Activated naive CD8-positive, alpha-beta T cell treated with anti-CD3 and anti-CD28 coated beads, Interleukin-2, amount 10 ng/mL, durations not matched to agents 7 days and 5 days (primary cell): Measurements from ENCODE around the gene DPP6. TPM values are rescaled to one million over a fixed set of nuclear protein-coding genes. Genes with fewer than 3 reads are reported as not detected.

Source experiments
- ATAC-seq: fragments of 150-1000 bp; cut with Tn5 transposase; one replicate; pipeline ENCODE4 v1.10.0; 2021; ENCODE audit warnings: low read depth, moderate library complexity
- POLR2A ChIA-PET: fragments of 350-600 bp; sonication (Branson Sonifier 250); formaldehyde crosslinking; loops from one replicate; lab custom pipeline; 2021; ENCODE audit warnings: antibody characterized with exemption; lab: Charles Lee
- DNase-seq: peaks from one replicate; pipeline ENCODE4 v3.0.0; 2021
- H3K27ac Mint-ChIP-seq: one replicate; pipeline ENCODE4 v1.8.0; 2022; ENCODE audit warnings: mild to moderate bottlenecking, mixed read lengths
- H3K27me3 Mint-ChIP-seq: one replicate; pipeline ENCODE4 v1.8.0; 2022; ENCODE audit warnings: mild to moderate bottlenecking, moderate library complexity, mixed read lengths
- H3K36me3 Mint-ChIP-seq: one replicate; pipeline ENCODE4 v1.8.0; 2021; ENCODE audit warnings: mild to moderate bottlenecking, mixed read lengths
- H3K4me1 Mint-ChIP-seq: one replicate; pipeline ENCODE4 v1.8.0; 2021; ENCODE audit warnings: mixed read lengths
- H3K4me3 Mint-ChIP-seq: one replicate; pipeline ENCODE4 v1.8.0; 2022; ENCODE audit warnings: mild to moderate bottlenecking, moderate library complexity, mixed read lengths
- H3K9me3 Mint-ChIP-seq: one replicate; pipeline ENCODE4 v1.8.0; 2021; ENCODE audit warnings: mixed read lengths
- total RNA-seq, 2 experiments: library from RNA; stranded (reverse); gene quantifications; one replicate each; pipeline ENCODE4 v1.2.3, GENCODE V29; 2021

The DPP6 gene
- total RNA-seq, 2 experiments from 2014 or later, result not detected

DNA sequence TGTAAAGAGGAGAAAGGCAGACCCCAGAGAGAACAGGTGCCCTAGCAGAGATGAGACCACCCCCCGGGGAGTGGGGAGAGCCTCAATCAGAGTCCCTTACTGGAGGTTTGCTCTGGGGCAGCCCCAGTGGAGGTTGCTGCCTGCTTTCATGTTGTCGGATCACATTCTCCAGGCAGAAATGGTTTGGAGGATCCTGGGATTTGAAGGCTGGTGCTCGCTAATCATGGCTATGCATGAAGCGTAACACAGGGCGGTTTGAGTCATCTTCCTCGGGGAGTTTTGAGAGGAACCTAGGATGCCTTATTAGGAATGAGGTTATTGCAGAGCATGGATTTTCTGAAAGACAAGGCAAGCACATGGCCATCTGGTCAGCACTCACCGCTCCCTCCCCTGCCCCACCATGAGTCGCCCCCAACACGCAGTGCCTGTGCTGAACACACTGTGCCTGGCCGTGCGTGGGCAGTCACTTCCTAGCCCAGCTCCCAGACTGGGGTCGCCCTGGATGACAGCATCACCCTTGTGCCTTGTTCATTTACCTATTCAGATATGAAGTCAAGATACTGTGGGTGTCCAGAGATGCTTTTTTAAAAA is 319.9 kb downstream of the DPP6 start:
- POLR2A ChIA-PET, result no interaction called here
- Mint-ChIP-seq H3K27ac (no peak overlapping the region), H3K9me3 (no peaks in the 10 kb centered on the region), H3K36me3 (no peaks in the 10 kb centered on the region), H3K4me1 (no peaks in the 10 kb centered on the region), H3K4me3 (no peak overlapping the region), H3K27me3 (no peaks in the 10 kb centered on the region)
- no peak for ATAC-seq
- DNase-seq, result no peak

DNA sequence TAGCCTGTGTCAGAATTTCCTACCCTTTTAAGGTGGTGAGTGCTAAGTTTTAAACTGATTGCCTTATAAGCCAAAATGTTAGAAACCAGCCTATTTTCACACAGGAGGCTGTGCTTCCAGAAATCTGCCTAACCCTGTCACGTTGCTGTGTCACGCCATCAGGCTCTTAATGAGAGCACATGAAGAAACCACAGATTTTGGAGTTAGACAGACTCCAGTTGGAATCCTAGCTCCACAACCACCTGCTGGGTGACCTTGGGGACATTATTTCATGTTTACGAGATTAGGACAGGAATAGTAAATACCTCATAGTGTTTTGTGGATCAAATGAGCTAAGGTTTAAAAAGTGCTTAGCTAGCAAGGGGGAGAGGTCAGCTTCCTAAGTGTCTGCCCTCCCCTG is 321.8 kb downstream of the DPP6 start:
- ATAC-seq (no peak), DNase-seq (no peak)
- Mint-ChIP-seq H3K4me3 (no peak overlapping the region), H3K36me3 (no peaks in the 10 kb centered on the region), H3K4me1 (no peaks in the 10 kb centered on the region), H3K27me3 (no peaks in the 10 kb centered on the region), H3K9me3 (no peaks in the 10 kb centered on the region), H3K27ac (no peak overlapping the region)
- POLR2A ChIA-PET, result no interaction called here

DNA sequence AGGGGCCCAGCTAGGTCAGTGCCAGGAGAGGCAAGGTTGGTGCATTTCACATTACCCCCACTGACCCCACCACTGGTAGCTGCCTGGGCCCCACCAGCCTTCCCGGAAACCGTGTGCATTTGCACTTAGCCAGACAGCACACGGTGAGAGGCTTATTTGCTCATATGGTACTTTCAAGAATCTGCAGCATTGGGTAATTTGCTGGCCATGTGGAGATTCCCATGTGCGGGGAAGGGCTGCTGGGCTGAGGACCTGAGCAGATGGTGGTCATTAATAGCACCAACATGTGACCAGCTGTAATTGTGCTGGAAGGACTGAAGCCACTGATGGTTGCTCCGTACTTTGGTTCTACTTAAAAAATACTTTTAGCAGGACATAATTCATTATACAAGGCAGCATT is 323.8 kb downstream of the DPP6 start:
- POLR2A ChIA-PET, result no interaction called here
- Mint-ChIP-seq H3K9me3 (no peaks in the 10 kb centered on the region), H3K27ac (no peak overlapping the region), H3K27me3 (no peaks in the 10 kb centered on the region), H3K4me3 (no peak overlapping the region), H3K4me1 (no peaks in the 10 kb centered on the region), H3K36me3 (no peaks in the 10 kb centered on the region)
- ATAC-seq (no peak), DNase-seq (no peak)

DNA sequence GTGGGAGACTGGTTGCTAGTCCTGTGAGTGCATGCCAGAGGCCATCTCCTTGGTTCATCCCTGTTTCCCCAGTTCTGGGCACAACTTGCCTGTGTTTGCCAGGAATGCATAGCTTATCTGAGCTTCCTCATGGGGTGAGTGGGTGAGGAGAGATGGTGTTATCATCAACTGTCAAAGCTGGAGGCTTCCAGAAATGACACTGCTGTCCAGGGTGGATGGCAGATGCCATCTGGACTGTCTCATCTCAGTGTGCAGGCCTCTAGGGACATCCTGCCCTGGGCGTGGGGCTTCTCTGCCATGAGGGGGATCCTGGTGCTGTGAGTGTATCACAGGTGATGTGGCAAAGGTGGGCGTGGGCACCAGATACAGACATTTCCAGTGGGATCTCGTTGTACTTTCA is 328.6 kb downstream of the DPP6 start:
- ATAC-seq, result no peak
- H3K27ac Mint-ChIP-seq, result no peak overlapping the region
- H3K9me3 Mint-ChIP-seq, result peaks cover 5% of the 10 kb centered on the region
- POLR2A ChIA-PET, result no interaction called here
- H3K27me3 Mint-ChIP-seq, result no peaks in the 10 kb centered on the region
- H3K36me3 Mint-ChIP-seq, result no peaks in the 10 kb centered on the region
- no peaks in the 10 kb centered on the region for H3K4me1 Mint-ChIP-seq
- no peak overlapping the region for H3K4me3 Mint-ChIP-seq
- DNase-seq, result no peak

DNA sequence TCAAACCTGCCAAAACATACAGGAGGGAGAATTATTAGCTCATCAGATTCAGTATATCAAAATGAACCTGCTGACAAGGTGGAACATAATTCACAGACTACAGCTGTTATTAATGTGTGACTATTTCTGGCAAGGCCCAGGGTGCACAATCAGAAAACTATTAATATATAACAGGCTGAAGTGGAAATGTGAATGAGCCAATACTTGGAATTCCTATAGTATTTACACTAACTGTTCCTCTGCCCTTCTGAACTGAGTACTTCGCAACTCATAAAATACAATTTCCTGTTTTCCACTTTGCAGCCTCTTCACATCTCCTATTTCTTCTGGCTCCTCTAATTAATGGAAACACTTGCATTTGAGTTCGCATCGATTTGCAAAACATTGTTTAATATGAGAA is 330.8 kb downstream of the DPP6 start:
- POLR2A ChIA-PET, result no interaction called here
- Mint-ChIP-seq H3K36me3 (no peaks in the 10 kb centered on the region), H3K4me1 (no peaks in the 10 kb centered on the region), H3K27ac (no peak overlapping the region), H3K9me3 (peaks cover 5% of the 10 kb centered on the region), H3K27me3 (no peaks in the 10 kb centered on the region), H3K4me3 (no peak overlapping the region)
- ATAC-seq (no peak), DNase-seq (no peak)

DNA sequence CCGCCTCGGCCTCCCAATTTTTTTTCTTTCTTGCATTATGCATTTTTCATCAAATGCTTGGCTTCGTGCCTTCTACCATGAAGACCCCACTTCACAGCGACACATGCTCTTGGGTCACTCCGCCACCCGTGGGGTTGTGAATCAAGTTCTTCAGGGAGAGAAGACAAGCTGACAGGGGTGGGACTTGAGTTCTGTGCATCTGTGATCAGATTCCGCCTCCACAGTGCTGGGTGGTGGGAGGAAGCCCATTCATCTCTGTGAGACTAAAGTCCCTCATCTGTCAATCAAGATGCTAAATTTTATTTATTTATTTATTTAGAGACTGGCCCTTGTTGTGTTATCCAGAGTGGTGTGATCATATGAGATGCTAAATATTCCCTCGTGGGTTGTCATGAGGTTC is 333.0 kb downstream of the DPP6 start:
- H3K4me1 Mint-ChIP-seq, result no peaks in the 10 kb centered on the region
- ATAC-seq, result no peak
- no peak overlapping the region for H3K27ac Mint-ChIP-seq
- DNase-seq, result no peak
- no peak overlapping the region for H3K4me3 Mint-ChIP-seq
- H3K27me3 Mint-ChIP-seq, result no peaks in the 10 kb centered on the region
- POLR2A ChIA-PET, result no interaction called here
- H3K9me3 Mint-ChIP-seq, result peaks cover 5% of the 10 kb centered on the region
- no peaks in the 10 kb centered on the region for H3K36me3 Mint-ChIP-seq

DNA sequence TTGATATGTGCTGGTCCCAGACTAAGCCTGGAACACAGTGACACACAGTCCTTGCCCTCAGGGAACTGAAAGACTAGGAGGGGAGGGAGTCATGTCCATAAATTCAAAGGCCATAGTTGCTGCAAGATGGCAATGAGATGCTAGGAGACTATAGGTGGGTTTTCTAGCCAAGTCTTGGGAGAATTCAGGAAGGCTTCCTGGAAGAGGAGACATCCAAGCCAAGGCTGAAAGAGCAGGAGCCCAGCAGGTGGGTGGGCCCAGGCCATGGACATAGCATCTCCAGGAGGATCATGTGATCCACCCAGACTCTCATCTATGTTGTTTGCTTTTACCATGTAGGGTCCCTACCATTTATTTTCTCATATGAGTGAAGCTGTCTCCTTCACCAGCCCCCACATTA is 335.1 kb downstream of the DPP6 start:
- POLR2A ChIA-PET, result no interaction called here
- no peaks in the 10 kb centered on the region for H3K36me3 Mint-ChIP-seq
- H3K4me1 Mint-ChIP-seq, result no peaks in the 10 kb centered on the region
- no peak for ATAC-seq
- DNase-seq, result no peak
- H3K9me3 Mint-ChIP-seq, result peaks cover 10% of the 10 kb centered on the region
- H3K27ac Mint-ChIP-seq, result no peak overlapping the region
- H3K27me3 Mint-ChIP-seq, result no peaks in the 10 kb centered on the region
- no peak overlapping the region for H3K4me3 Mint-ChIP-seq

DNA sequence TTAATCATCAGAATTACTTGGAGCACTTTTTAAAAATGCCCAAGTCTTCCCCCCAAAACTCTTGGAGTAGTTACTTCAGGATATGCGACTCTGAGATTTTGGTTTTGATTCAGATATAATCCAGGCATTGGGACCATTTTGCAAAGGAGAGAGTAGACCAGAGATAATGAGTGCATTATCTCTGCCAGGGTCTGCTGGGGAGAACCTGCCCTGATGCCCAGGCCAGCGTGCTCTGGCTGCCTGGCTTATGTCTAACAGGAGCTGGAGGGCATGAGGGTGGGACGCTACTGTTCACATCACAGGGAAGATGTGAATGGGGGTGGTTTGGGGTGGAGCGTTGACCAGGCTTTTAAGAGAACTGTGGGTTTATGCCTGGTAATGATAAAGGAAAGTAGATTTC is 336.2 kb downstream of the DPP6 start:
- DNase-seq (no peak), ATAC-seq (no peak)
- H3K27me3 Mint-ChIP-seq, result no peaks in the 10 kb centered on the region
- no peaks in the 10 kb centered on the region for H3K36me3 Mint-ChIP-seq
- no peak overlapping the region for H3K4me3 Mint-ChIP-seq
- POLR2A ChIA-PET, result no interaction called here
- no peak overlapping the region for H3K27ac Mint-ChIP-seq
- peaks cover 10% of the 10 kb centered on the region for H3K9me3 Mint-ChIP-seq
- no peaks in the 10 kb centered on the region for H3K4me1 Mint-ChIP-seq

DNA sequence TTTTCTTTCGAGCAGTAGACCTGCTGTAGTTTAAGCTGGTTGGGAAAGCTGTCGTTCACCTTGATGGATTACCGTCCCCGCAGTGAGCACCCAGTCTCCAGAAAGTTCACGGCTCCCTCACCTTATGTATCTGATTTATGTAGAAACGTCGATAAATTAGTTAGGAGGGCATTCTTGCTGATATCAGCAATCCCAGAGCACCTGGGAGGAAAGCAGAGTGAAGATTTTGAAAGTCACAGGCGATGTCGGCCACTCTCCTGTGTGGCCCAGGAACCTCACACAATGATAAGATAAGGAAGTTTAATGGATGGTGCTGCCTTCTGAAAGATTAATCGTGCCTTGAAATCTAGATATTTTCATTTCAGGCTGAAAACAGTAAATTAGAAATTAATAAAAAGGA is 336.8 kb downstream of the DPP6 start:
- POLR2A ChIA-PET, result no interaction called here
- Mint-ChIP-seq H3K9me3 (peaks cover 8% of the 10 kb centered on the region), H3K4me3 (no peak overlapping the region), H3K27ac (no peak overlapping the region), H3K27me3 (no peaks in the 10 kb centered on the region), H3K36me3 (no peaks in the 10 kb centered on the region), H3K4me1 (no peaks in the 10 kb centered on the region)
- no peak for DNase-seq
- ATAC-seq, result no peak

DNA sequence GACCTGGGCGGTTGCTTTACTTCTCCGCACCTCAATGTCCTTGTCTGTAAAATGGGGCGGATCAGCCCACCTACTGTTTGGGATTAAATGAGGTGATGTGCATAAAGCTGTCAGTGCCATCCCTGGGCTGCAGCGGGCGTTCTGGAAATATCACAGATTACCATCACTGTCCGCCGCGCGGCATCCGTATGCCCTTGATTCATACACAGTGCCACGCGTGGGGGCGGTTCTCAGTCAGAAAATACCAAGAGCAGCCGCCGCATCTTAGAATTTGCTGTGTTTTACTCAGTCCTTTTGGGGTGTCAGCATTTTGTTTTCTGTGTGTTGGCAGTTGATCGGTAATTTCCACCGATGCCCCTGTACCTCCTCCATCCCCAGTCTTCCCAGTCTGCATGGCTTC is 338.8 kb downstream of the DPP6 start:
- Mint-ChIP-seq H3K27ac (no peak overlapping the region), H3K4me3 (no peak overlapping the region), H3K27me3 (no peaks in the 10 kb centered on the region), H3K9me3 (peaks cover 6% of the 10 kb centered on the region), H3K4me1 (no peaks in the 10 kb centered on the region), H3K36me3 (no peaks in the 10 kb centered on the region)
- ATAC-seq (no peak), DNase-seq (no peak)
- POLR2A ChIA-PET, result no interaction called here

DNA sequence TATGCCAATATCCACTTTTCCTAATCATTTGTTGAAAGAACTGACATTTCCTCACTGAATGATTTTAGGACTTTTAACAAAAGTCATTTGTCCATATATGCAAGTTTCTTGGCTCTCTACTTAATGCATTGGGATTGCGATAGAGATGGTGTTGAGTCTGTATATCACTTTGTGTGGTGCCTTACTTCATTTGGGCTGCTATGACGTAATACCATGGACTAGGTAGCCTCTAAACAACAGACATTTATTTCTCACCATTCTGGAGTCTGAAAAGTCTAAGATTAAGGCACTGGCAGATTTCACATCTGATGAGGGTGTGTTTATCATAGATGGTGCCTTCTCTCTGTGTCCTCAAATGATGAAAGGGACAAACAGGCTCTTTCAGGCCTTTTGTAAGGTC is 342.6 kb downstream of the DPP6 start:
- Mint-ChIP-seq H3K4me1 (no peaks in the 10 kb centered on the region), H3K9me3 (peaks cover 8% of the 10 kb centered on the region), H3K4me3 (no peak overlapping the region), H3K36me3 (no peaks in the 10 kb centered on the region), H3K27me3 (no peaks in the 10 kb centered on the region), H3K27ac (no peak overlapping the region)
- no peak for DNase-seq
- no peak for ATAC-seq
- POLR2A ChIA-PET, result no interaction called here

DNA sequence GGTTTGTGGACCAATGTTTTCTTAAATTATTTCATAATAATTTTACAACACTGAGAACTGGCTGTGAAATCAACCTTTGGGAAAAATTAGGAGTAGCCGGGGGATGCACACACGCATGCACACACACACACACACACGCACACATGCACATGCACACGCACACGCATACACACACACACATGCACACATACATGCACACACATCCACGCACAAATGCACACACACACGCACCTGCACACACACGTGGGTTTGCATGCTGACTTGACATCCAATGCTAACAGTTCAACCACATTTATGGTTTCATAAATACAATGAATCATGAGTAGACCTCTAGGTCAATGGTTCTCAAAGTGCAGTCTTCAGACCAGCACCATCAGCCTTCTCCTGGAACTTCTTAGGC is 354.1 kb downstream of the DPP6 start:
- Mint-ChIP-seq H3K36me3 (no peaks in the 10 kb centered on the region), H3K4me3 (no peak overlapping the region), H3K9me3 (peaks cover 2% of the 10 kb centered on the region), H3K27ac (no peak overlapping the region), H3K27me3 (no peaks in the 10 kb centered on the region), H3K4me1 (no peaks in the 10 kb centered on the region)
- POLR2A ChIA-PET, result no interaction called here
- ATAC-seq, result no peak
- DNase-seq, result no peak

DNA sequence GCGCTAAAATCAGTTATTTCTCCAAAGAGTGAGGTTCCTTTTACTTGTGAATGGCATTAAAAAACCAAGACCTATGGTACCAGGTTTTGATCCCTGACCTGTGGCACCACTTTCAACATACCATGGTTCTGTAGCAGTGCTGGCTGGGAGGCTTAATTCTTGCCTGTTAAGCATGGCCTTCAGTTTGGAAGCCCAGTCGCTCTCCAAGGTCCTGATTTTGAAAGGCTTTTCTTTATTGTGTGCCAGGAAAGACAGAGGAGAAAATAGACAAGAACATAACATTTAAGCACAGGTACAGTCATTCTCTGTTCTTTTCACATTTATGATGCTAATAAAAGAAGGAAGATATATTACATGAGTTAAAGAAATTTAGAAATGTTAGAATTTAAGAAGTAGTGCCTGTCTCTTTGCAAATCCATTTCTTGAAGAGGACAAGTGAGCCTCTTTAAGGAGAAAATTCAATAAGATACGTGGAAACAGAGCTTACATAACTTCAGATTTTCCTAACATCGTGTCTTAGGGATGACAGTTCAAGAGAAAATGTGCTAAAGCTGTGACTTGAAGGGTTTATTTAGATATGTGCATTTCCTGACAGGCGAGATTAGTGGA is 357.6 kb downstream of the DPP6 start:
- Mint-ChIP-seq H3K27me3 (no peaks in the 10 kb centered on the region), H3K36me3 (no peaks in the 10 kb centered on the region), H3K4me3 (no peak overlapping the region), H3K27ac (no peak overlapping the region), H3K9me3 (peaks cover 2% of the 10 kb centered on the region), H3K4me1 (no peaks in the 10 kb centered on the region)
- POLR2A ChIA-PET, result no interaction called here
- DNase-seq, result no peak
- no peak for ATAC-seq

DNA sequence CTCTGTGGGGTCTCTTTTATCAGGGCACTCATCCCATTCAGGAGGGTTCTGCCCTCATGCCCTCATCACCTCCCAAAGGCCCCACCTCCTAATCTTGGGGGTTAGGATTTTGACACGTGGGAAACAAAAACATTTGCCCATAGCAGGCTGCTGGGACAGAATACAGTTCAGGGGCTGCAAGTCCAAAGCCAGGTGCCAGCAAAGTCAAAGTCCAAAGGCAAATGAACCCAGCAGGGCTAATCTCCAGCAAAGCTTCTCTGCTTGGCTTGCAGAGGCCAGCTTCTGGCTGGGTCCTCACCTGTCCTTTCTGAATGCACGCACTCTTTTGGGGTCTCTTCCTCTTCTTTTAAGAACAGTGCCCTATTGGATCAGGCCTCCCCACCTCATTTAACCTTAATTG is 359.9 kb downstream of the DPP6 start:
- POLR2A ChIA-PET, result no interaction called here
- no peaks in the 10 kb centered on the region for H3K36me3 Mint-ChIP-seq
- peaks cover 3% of the 10 kb centered on the region for H3K9me3 Mint-ChIP-seq
- H3K27me3 Mint-ChIP-seq, result no peaks in the 10 kb centered on the region
- ATAC-seq (no peak), DNase-seq (no peak)
- H3K27ac Mint-ChIP-seq, result no peak overlapping the region
- no peak overlapping the region for H3K4me3 Mint-ChIP-seq
- H3K4me1 Mint-ChIP-seq, result no peaks in the 10 kb centered on the region
